ENCODE data around the gene EML6.
"Not testable (repeated sequence)": the region's sequence is repeated elsewhere in the genome, so short reads cannot be mapped to it uniquely, and the experiment has no call there.

Gene EML6

GRCh38 chr2:54986264-54986663, 262.8 kb downstream of the EML6 start:
- peaks cover 5 to 78% of the 10 kb centered on the region in 2 donors for H3K36me3 ChIP-seq (replicated peaks in 1 of 2; ENCODE audit: control insufficient read depth in 2 of 2, insufficient read depth in 2 of 2, low read length in 2 of 2)

DNA sequence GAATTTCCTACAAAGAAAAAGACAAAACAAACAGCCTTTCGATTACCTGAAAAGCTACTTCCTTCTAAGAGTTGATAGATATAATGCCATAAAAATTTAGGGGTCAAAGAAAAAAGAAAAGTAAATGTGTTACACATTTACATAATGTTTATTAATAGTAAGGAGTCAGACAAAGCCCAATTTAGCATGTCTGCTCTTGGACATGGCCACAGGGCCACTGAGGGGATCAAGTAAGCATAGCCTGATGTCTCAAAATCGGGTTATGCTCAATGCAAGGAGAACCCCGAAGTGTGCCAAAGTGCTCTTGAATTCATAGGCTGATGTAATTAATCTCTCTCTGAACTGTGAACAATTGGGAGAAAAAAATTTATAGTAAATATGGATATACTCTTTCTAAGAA, 265.1 kb downstream of the EML6 start:
- H3K18ac ChIP-seq (ENCODE audit: low read length) = no peak overlapping the region
- no peak overlapping the region for H3K27ac ChIP-seq (replicated peaks; ENCODE audit: low read length)
- H2AFZ ChIP-seq (ENCODE audit: low read length) = no peak overlapping the region
- H4K8ac ChIP-seq (ENCODE audit: low read depth, low read length) = no peak overlapping the region
- H3K27me3 ChIP-seq (ENCODE audit: control insufficient read depth in 3 of 3, insufficient read depth in 3 of 3, low read depth in 1 of 3, low read length in 3 of 3) = no peaks in the 10 kb centered on the region
- no peak overlapping the region for H3K4ac ChIP-seq (ENCODE audit: low read length)
- no peaks in the 10 kb centered on the region for H3K4me1 ChIP-seq (ENCODE audit: control insufficient read depth in 2 of 2, insufficient read depth in 1 of 2, low read depth in 1 of 2, low read length in 2 of 2)
- H3K4me2 ChIP-seq (ENCODE audit: insufficient read depth, low read length, poor library complexity, severe bottlenecking) = no peak overlapping the region
- no peak overlapping the region for H3K23ac ChIP-seq (ENCODE audit: low read depth, low read length, poor library complexity)
- H4K91ac ChIP-seq (ENCODE audit: low read depth, low read length, poor library complexity) = no peak overlapping the region
- H3K9me3 ChIP-seq (replicated peaks in 1 of 2; ENCODE audit: control insufficient read depth in 2 of 2, insufficient read depth in 1 of 2, low read depth in 1 of 2, low read length in 2 of 2) = no peaks in the 10 kb centered on the region
- no peak overlapping the region for H2AK5ac ChIP-seq (ENCODE audit: low read depth, low read length)
- no peak overlapping the region for H3K14ac ChIP-seq (ENCODE audit: low read length)
- H2BK15ac ChIP-seq (ENCODE audit: low read length) = no peak overlapping the region
- WGBS, 2 donors (ENCODE audit: extremely low coverage in 2 of 2, insufficient read length in 2 of 2, insufficient replicate concordance in 1 of 2) = no CpG with 5 or more reads among the region's 3 CpGs
- no peak overlapping the region for H2BK12ac ChIP-seq (ENCODE audit: low read length)
- no peak for DNase-seq (ENCODE audit: low spot score)
- H3K36me3 ChIP-seq (replicated peaks in 1 of 2; ENCODE audit: control insufficient read depth in 2 of 2, insufficient read depth in 2 of 2, low read length in 2 of 2) = peaks cover 5 to 70% of the 10 kb centered on the region in 2 donors
- no peak overlapping the region for H2BK5ac ChIP-seq (ENCODE audit: low read length)
- no peak overlapping the region for H3K4me3 ChIP-seq (ENCODE audit: low read length in 2 of 2)
- H2BK120ac ChIP-seq (ENCODE audit: low read depth, low read length) = no peak overlapping the region
- no peak overlapping the region for H3K9ac ChIP-seq (ENCODE audit: low read depth, low read length, poor library complexity)
- H3K79me1 ChIP-seq (ENCODE audit: low read depth, low read length) = no peaks in the 10 kb centered on the region

More at GRCh38 chr2:54986264-54986663, 262.8 kb downstream of the EML6 start:
- Histone ChIP-seq H3K4ac (ENCODE audit: low read length) (no peak overlapping the region), H2BK5ac (ENCODE audit: low read length) (no peak overlapping the region), H2AK5ac (ENCODE audit: low read depth, low read length) (no peak overlapping the region), H2BK15ac (ENCODE audit: low read length) (no peak overlapping the region), H4K8ac (ENCODE audit: low read depth, low read length) (no peak overlapping the region), H3K9ac (ENCODE audit: low read depth, low read length, poor library complexity) (no peak overlapping the region), H3K14ac (ENCODE audit: low read length) (no peak overlapping the region), H3K18ac (ENCODE audit: low read length) (no peak overlapping the region), H2BK12ac (ENCODE audit: low read length) (no peak overlapping the region), H3K79me1 (ENCODE audit: low read depth, low read length) (no peaks in the 10 kb centered on the region), H2BK120ac (ENCODE audit: low read depth, low read length) (no peak overlapping the region), H2AFZ (ENCODE audit: low read length) (no peak overlapping the region), H3K9me3 (replicated peaks in 1 of 2; ENCODE audit: control insufficient read depth in 2 of 2, insufficient read depth in 1 of 2, low read depth in 1 of 2, low read length in 2 of 2) (no peaks in the 10 kb centered on the region), H3K27ac (replicated peaks; ENCODE audit: low read length) (no peak overlapping the region), H3K4me3 (ENCODE audit: low read length in 2 of 2) (no peak overlapping the region), H3K23ac (ENCODE audit: low read depth, low read length, poor library complexity) (no peak overlapping the region), H3K27me3 (ENCODE audit: control insufficient read depth in 3 of 3, insufficient read depth in 3 of 3, low read depth in 1 of 3, low read length in 3 of 3) (no peaks in the 10 kb centered on the region), H4K91ac (ENCODE audit: low read depth, low read length, poor library complexity) (no peak overlapping the region), H3K4me1 (ENCODE audit: control insufficient read depth in 2 of 2, insufficient read depth in 1 of 2, low read depth in 1 of 2, low read length in 2 of 2) (no peaks in the 10 kb centered on the region), H3K4me2 (ENCODE audit: insufficient read depth, low read length, poor library complexity, severe bottlenecking) (no peak overlapping the region)
- WGBS, 2 donors (ENCODE audit: extremely low coverage in 2 of 2, insufficient read length in 2 of 2, insufficient replicate concordance in 1 of 2) = no CpG with 5 or more reads among the region's 3 CpGs
- DNase-seq (ENCODE audit: low spot score) = no peak

GRCh38 chr2:54990694-54991093, 267.2 kb downstream of the EML6 start:
- H3K9ac ChIP-seq (ENCODE audit: low read depth, low read length, poor library complexity); H3K14ac ChIP-seq (ENCODE audit: low read length); H2BK5ac ChIP-seq (ENCODE audit: low read length); H3K27me3 ChIP-seq (ENCODE audit: control insufficient read depth in 3 of 3, insufficient read depth in 3 of 3, low read depth in 1 of 3, low read length in 3 of 3); H3K9me3 ChIP-seq (replicated peaks in 1 of 2; ENCODE audit: control insufficient read depth in 2 of 2, insufficient read depth in 1 of 2, low read depth in 1 of 2, low read length in 2 of 2); DNase-seq (ENCODE audit: low spot score); H3K27ac ChIP-seq (replicated peaks; ENCODE audit: low read length); H2BK120ac ChIP-seq (ENCODE audit: low read depth, low read length); H3K4ac ChIP-seq (ENCODE audit: low read length); H2AFZ ChIP-seq (ENCODE audit: low read length); H3K23ac ChIP-seq (ENCODE audit: low read depth, low read length, poor library complexity); H2BK12ac ChIP-seq (ENCODE audit: low read length); H4K91ac ChIP-seq (ENCODE audit: low read depth, low read length, poor library complexity); H2AK5ac ChIP-seq (ENCODE audit: low read depth, low read length); H3K18ac ChIP-seq (ENCODE audit: low read length); H4K8ac ChIP-seq (ENCODE audit: low read depth, low read length); H3K4me3 ChIP-seq (ENCODE audit: low read length in 2 of 2); H3K79me1 ChIP-seq (ENCODE audit: low read depth, low read length); H2BK15ac ChIP-seq (ENCODE audit: low read length); H3K4me1 ChIP-seq (ENCODE audit: control insufficient read depth in 2 of 2, insufficient read depth in 1 of 2, low read depth in 1 of 2, low read length in 2 of 2); H3K4me2 ChIP-seq (ENCODE audit: insufficient read depth, low read length, poor library complexity, severe bottlenecking): not testable (repeated sequence)
- WGBS, 2 donors (ENCODE audit: extremely low coverage in 2 of 2, insufficient read length in 2 of 2, insufficient replicate concordance in 1 of 2) = no CpG with 5 or more reads among the region's 19 CpGs
- peaks cover 5 to 56% of the 10 kb centered on the region in 2 donors for H3K36me3 ChIP-seq (replicated peaks in 1 of 2; ENCODE audit: control insufficient read depth in 2 of 2, insufficient read depth in 2 of 2, low read length in 2 of 2)

DNA sequence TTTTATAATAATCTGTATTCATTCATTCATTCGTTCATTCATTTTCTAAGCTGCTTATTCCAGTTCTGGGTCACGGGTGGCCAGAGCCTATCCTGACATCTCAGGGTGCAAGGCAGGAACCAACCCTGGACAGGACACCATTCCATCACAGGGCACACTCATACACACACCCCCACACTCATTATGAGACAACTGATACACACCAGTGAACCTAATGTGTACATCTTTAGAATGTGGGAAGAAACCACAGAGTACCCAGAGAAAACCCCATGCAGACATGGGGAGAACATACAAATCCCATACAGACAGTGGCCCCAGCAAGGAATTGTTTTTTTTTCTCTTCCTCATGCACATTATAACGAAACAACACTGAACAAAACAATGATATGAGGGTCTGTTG, 272.1 kb downstream of the EML6 start:
- no peak for DNase-seq (ENCODE audit: low spot score)
- Histone ChIP-seq H3K18ac (ENCODE audit: low read length) (no peak overlapping the region), H4K91ac (ENCODE audit: low read depth, low read length, poor library complexity) (no peak overlapping the region), H3K79me1 (ENCODE audit: low read depth, low read length) (no peaks in the 10 kb centered on the region), H2AK5ac (ENCODE audit: low read depth, low read length) (no peak overlapping the region), H3K14ac (ENCODE audit: low read length) (no peak overlapping the region), H2BK120ac (ENCODE audit: low read depth, low read length) (no peak overlapping the region), H4K8ac (ENCODE audit: low read depth, low read length) (no peak overlapping the region), H3K4ac (ENCODE audit: low read length) (no peak overlapping the region), H3K4me3 (ENCODE audit: low read length in 2 of 2) (no peak overlapping the region), H3K4me2 (ENCODE audit: insufficient read depth, low read length, poor library complexity, severe bottlenecking) (no peak overlapping the region), H2BK12ac (ENCODE audit: low read length) (no peak overlapping the region), H3K27ac (replicated peaks; ENCODE audit: low read length) (no peak overlapping the region), H2BK15ac (ENCODE audit: low read length) (no peak overlapping the region), H3K36me3 (replicated peaks in 1 of 2; ENCODE audit: control insufficient read depth in 2 of 2, insufficient read depth in 2 of 2, low read length in 2 of 2) (peaks cover 0 to 38% of the 10 kb centered on the region in 2 donors), H2BK5ac (ENCODE audit: low read length) (no peak overlapping the region), H3K23ac (ENCODE audit: low read depth, low read length, poor library complexity) (no peak overlapping the region), H2AFZ (ENCODE audit: low read length) (no peak overlapping the region), H3K9me3 (replicated peaks in 1 of 2; ENCODE audit: control insufficient read depth in 2 of 2, insufficient read depth in 1 of 2, low read depth in 1 of 2, low read length in 2 of 2) (peaks cover 0 to 3% of the 10 kb centered on the region in 2 donors), H3K9ac (ENCODE audit: low read depth, low read length, poor library complexity) (peak overlapping the region; percentile 34), H3K4me1 (ENCODE audit: control insufficient read depth in 2 of 2, insufficient read depth in 1 of 2, low read depth in 1 of 2, low read length in 2 of 2) (peaks cover 2 to 4% of the 10 kb centered on the region in 2 donors), H3K27me3 (ENCODE audit: control insufficient read depth in 3 of 3, insufficient read depth in 3 of 3, low read depth in 1 of 3, low read length in 3 of 3) (no peaks in the 10 kb centered on the region)
- WGBS, 2 donors (ENCODE audit: extremely low coverage in 2 of 2, insufficient read length in 2 of 2, insufficient replicate concordance in 1 of 2) = no CpG with 5 or more reads among the region's 3 CpGs

Measured in neuronal stem cell (in vitro differentiated cells).